ENCODE results near the gene TTC13. TPM values are rescaled to one million over a fixed set of nuclear protein-coding genes. Genes with fewer than 3 reads are reported as not detected.

Gene TTC13
- total and polyA plus RNA-seq, 10 of the 15 experiments (the other 5 are each of a cell fraction or from before 2014, with no cell fraction given), result 5.8 to 30.8 (median 18.5) TPM

- POLR2A ChIA-PET, result no interaction called here
- in situ Hi-C loops (cut with MboI) (no loop called here), intact Hi-C loops (cut with micrococcal nuclease; ENCODE audit: unreplicated experiment) (no loop called here)
- Histone ChIP-seq H2AFZ (ENCODE audit: control insufficient read depth, low read depth, low read length) (no peak overlapping the region; the same call in 1 of the 2 replicates), H3K27ac (ENCODE audit: control insufficient read depth, insufficient read depth) (no peak overlapping the region), H4K20me1 (ENCODE audit: control insufficient read depth, insufficient read depth) (no peaks in the 10 kb centered on the region), H3K9ac (ENCODE audit: control insufficient read depth, insufficient read depth, low read length) (no peak overlapping the region), H3K4me1 (ENCODE audit: control insufficient read depth, insufficient read depth, low read length) (no peaks in the 10 kb centered on the region), H3K4me2 (ENCODE audit: control insufficient read depth, insufficient read depth) (no peak overlapping the region), H3K79me2 (ENCODE audit: control insufficient read depth, insufficient read depth, low read length) (no peaks in the 10 kb centered on the region), H3K9me3 (replicated peaks; ENCODE audit: control insufficient read depth, insufficient read depth, low read length) (no peaks in the 10 kb centered on the region), H3K4me3 (no peak overlapping the region), H3K36me3 (ENCODE audit: control insufficient read depth in 2 of 2, insufficient read depth in 2 of 2, low read length in 1 of 2) (no peaks in the 10 kb centered on the region), H3K27me3 (replicated peaks in 1 of 2; ENCODE audit: control insufficient read depth in 2 of 2, insufficient read depth in 2 of 2, low read length in 1 of 2) (no peaks in the 10 kb centered on the region)
- no TSS peak for BruUV-seq (replicated peaks)
- RAD21 ChIA-PET (ENCODE audit: unreplicated experiment), result no interaction called here
- CTCF ChIA-PET, result no interaction called here
- FAIRE-seq (no peak), ATAC-seq (no peak), DNase-seq (ENCODE audit: low read depth, low spot score) (no peak)
- SMC1A ChIA-PET (ENCODE audit: uncharacterized antibody, unreplicated experiment), result no interaction called here
- 65% methylated on average over 14 of the region's 14 CpGs for WGBS (ENCODE audit: insufficient coverage, insufficient replicate concordance, low lambda C conversion rate, missing lambda C conversion rate)
- no peak for TF ChIP-seq JUND (IDR thresholded peaks at IDR 0.05; ENCODE audit: low read depth, low read length)
Measured at GRCh38 chr1:231020139-231020601, 41.5 kb upstream of the TTC13 start.

- POLR2A ChIA-PET, result no interaction called here
- TF ChIP-seq MAX (IDR thresholded peaks at IDR 0.05; ENCODE audit: low read depth, low read length), result no peak
- no peak for TF ChIP-seq FOXK2 (IDR thresholded peaks at IDR 0.05)
- no peak for TF ChIP-seq RUNX3 (IDR thresholded peaks at IDR 0.05; ENCODE audit: low read length)
- TF ChIP-seq SMARCA5 (IDR thresholded peaks at IDR 0.05), result no peak
- TF ChIP-seq CHD2 (IDR thresholded peaks at IDR 0.05; ENCODE audit: borderline replicate concordance, low read depth, low read length), result no peak
- no peak for TF ChIP-seq ZNF274 (IDR thresholded peaks at IDR 0.05; ENCODE audit: insufficient read depth, insufficient read length)
- no peak for TF ChIP-seq ZZZ3 (IDR thresholded peaks at IDR 0.05; ENCODE audit: control insufficient read depth, insufficient read length, low read depth)
- Histone ChIP-seq H3K9me3 (replicated peaks; ENCODE audit: control insufficient read depth, insufficient read depth, low read length) (no peaks in the 10 kb centered on the region), H3K27ac (ENCODE audit: control insufficient read depth, insufficient read depth) (no peak overlapping the region), H3K4me2 (ENCODE audit: control insufficient read depth, insufficient read depth) (no peak overlapping the region), H3K27me3 (replicated peaks in 1 of 2; ENCODE audit: control insufficient read depth in 2 of 2, insufficient read depth in 2 of 2, low read length in 1 of 2) (no peaks in the 10 kb centered on the region), H3K4me3 (no peak overlapping the region), H2AFZ (ENCODE audit: control insufficient read depth, low read depth, low read length) (no peak overlapping the region), H4K20me1 (ENCODE audit: control insufficient read depth, insufficient read depth) (no peaks in the 10 kb centered on the region), H3K9ac (ENCODE audit: control insufficient read depth, insufficient read depth, low read length) (no peak overlapping the region), H3K36me3 (ENCODE audit: control insufficient read depth in 2 of 2, insufficient read depth in 2 of 2, low read length in 1 of 2) (no peaks in the 10 kb centered on the region), H3K4me1 (ENCODE audit: control insufficient read depth, insufficient read depth, low read length) (no peaks in the 10 kb centered on the region), H3K79me2 (ENCODE audit: control insufficient read depth, insufficient read depth, low read length) (no peaks in the 10 kb centered on the region)
- WGBS (ENCODE audit: insufficient coverage, insufficient replicate concordance, low lambda C conversion rate, missing lambda C conversion rate), result 55% methylated on average over 14 of the region's 14 CpGs
- CTCF ChIA-PET, result no interaction called here
- ATAC-seq, result no peak
- RAD21 ChIA-PET (ENCODE audit: unreplicated experiment), result no interaction called here
- no peak for FAIRE-seq
- no TSS peak for BruUV-seq (replicated peaks)
- SMC1A ChIA-PET (ENCODE audit: uncharacterized antibody, unreplicated experiment), result interaction anchor here (0.8 kb wide), 1 partner anchor 8 kb away, joined by 4 read pairs; no protein-coding TSS in a partner anchor
- in situ Hi-C loops (cut with MboI), result no loop called here
- intact Hi-C loops (cut with micrococcal nuclease; ENCODE audit: unreplicated experiment), result no loop called here
- no peak for DNase-seq (ENCODE audit: low read depth, low spot score)
Measured at GRCh38 chr1:231019711-231020110, 41.0 kb upstream of the TTC13 start.

All from GM12878 (cell line).